ENCODE data around the gene TSC22D2. TPM values are rescaled to one million over a fixed set of nuclear protein-coding genes. Genes with fewer than 3 reads are reported as not detected.

TSC22D2 gene
- total and polyA plus RNA-seq, 2 experiments from 2014 or later = 11.5 to 27.5 TPM

DNA sequence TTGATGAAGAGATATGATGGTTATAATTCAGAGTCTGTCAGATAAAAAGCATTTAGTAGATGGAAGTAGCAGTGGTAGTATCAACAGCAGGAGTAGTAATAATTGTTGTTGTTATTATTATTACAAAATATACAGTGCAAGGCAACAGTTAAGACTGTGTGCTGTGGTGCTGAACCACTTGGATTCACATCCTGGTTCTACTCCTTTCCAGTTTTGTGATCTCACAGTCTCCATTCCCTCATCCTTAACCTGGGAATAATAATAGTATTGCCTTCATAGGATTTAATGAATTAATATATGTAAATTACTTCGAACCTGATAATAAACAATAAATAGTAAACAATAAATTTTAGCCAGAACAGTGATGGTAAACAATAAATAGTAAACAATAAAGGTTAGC lies 37.1 kb upstream of the TSC22D2 start:
- peak overlapping the region; percentile 91 for H3K4me2 ChIP-seq (ENCODE audit: unreplicated experiment)
- H4K20me1 ChIP-seq (ENCODE audit: insufficient read depth) = no peaks in the 10 kb centered on the region
- peak overlapping the region; percentile 67 for H2AFZ ChIP-seq
- H3K36me3 ChIP-seq (ENCODE audit: low read depth) = no peaks in the 10 kb centered on the region
- no peaks in the 10 kb centered on the region for H3K27me3 ChIP-seq (replicated peaks; ENCODE audit: insufficient read depth)
- H3K27ac ChIP-seq = peak overlapping the region; percentile 87
- WGBS, 2 experiments (ENCODE audit: low coverage in 1 of 2, low lambda C conversion rate in 2 of 2, missing lambda C conversion rate in 2 of 2) = 17 to 44% methylated on average over 1 of the region's 1 CpG
- H3K9me3 ChIP-seq (ENCODE audit: low read depth) = no peaks in the 10 kb centered on the region
- TF ChIP-seq EZH2phosphoT487 (IDR thresholded peaks at IDR 0.05; ENCODE audit: insufficient read depth, low read depth) (no peak), EZH2 (IDR thresholded peaks at IDR 0.05; ENCODE audit: insufficient read depth, poor library complexity, severe bottlenecking) (no peak)
- H3K9ac ChIP-seq = peak overlapping the region; percentile 75
- peaks cover 41% of the 10 kb centered on the region for H3F3A ChIP-seq (ENCODE audit: insufficient read depth)
- peaks cover 5% of the 10 kb centered on the region for H3K79me2 ChIP-seq (ENCODE audit: insufficient read depth)
- H3K9me2 ChIP-seq (ENCODE audit: insufficient read depth) = no peaks in the 10 kb centered on the region
- peak overlapping the region; percentile 77 for H3K4me3 ChIP-seq
- in situ Hi-C loops (cut with MboI) = no loop called here
- peak; percentile 58 for DNase-seq
- peaks cover 47% of the 10 kb centered on the region for H3K4me1 ChIP-seq (ENCODE audit: insufficient read depth)

DNA sequence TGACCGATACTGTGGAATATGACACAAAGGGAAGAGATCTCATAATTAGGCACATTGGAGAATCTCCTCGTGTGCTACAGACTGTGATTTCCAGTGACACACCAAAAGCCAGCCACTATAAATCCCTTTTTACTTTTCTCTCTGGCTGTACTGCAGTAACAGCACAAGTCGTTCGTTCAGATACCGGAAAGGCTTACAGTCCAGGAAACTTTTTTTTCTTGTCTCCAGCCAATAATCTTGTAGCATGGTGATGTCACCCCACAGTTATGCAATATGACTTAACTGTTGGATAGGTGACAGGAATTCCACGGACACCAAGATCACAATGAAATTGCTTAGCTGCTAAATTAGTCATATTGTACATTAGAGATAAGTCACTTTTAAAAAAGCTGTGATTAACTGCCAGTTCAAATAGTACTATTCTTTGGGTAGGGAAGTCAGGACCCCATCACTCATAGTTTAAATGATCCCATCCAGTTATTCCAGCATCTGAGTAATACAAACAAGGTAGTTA lies 36.3 kb upstream of the TSC22D2 start:
- in situ Hi-C loops (cut with MboI) = no loop called here
- Histone ChIP-seq H3F3A (ENCODE audit: insufficient read depth) (peaks cover 48% of the 10 kb centered on the region), H3K9me2 (ENCODE audit: insufficient read depth) (no peaks in the 10 kb centered on the region), H3K79me2 (ENCODE audit: insufficient read depth) (peaks cover 5% of the 10 kb centered on the region), H3K4me2 (ENCODE audit: unreplicated experiment) (peak overlapping the region; percentile 91), H2AFZ (peak overlapping the region; percentile 67), H3K9me3 (ENCODE audit: low read depth) (no peaks in the 10 kb centered on the region), H4K20me1 (ENCODE audit: insufficient read depth) (no peaks in the 10 kb centered on the region), H3K4me1 (ENCODE audit: insufficient read depth) (peaks cover 54% of the 10 kb centered on the region), H3K36me3 (ENCODE audit: low read depth) (no peaks in the 10 kb centered on the region), H3K27me3 (replicated peaks; ENCODE audit: insufficient read depth) (no peaks in the 10 kb centered on the region), H3K27ac (peak overlapping the region; percentile 87), H3K9ac (peak overlapping the region; percentile 75), H3K4me3 (peak overlapping the region; percentile 77)
- TF ChIP-seq EZH2phosphoT487 (IDR thresholded peaks at IDR 0.05; ENCODE audit: insufficient read depth, low read depth) = no peak
- TF ChIP-seq EZH2 (IDR thresholded peaks at IDR 0.05; ENCODE audit: insufficient read depth, poor library complexity, severe bottlenecking) = no peak
- DNase-seq = peak; percentile 98
- 0 to 1% methylated on average over 6 of the region's 6 CpGs for WGBS, 2 experiments (ENCODE audit: low coverage in 1 of 2, low lambda C conversion rate in 2 of 2, missing lambda C conversion rate in 2 of 2)

DNA sequence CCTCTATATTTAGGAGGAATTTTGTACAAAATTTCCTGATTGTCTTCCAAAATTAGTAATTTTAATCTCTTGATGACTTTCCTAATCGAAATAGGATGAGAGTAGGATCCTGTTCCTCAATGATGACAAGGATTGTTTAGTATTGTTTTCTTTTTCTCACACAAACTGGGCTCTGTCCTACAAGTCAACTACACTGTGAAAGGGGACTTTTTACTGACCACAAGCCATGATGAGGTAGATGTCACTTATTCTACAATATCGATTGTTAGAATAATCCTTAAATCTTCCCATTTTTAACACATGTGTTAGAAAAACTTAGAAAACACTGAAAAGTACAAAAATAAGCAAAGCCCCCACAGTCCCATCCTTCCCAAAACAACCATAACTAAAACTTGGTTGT lies 35.8 kb upstream of the TSC22D2 start:
- H3K9ac ChIP-seq = peak overlapping the region; percentile 75
- 28 to 29% methylated on average over 2 of the region's 2 CpGs for WGBS, 2 experiments (ENCODE audit: low coverage in 1 of 2, low lambda C conversion rate in 2 of 2, missing lambda C conversion rate in 2 of 2)

DNA sequence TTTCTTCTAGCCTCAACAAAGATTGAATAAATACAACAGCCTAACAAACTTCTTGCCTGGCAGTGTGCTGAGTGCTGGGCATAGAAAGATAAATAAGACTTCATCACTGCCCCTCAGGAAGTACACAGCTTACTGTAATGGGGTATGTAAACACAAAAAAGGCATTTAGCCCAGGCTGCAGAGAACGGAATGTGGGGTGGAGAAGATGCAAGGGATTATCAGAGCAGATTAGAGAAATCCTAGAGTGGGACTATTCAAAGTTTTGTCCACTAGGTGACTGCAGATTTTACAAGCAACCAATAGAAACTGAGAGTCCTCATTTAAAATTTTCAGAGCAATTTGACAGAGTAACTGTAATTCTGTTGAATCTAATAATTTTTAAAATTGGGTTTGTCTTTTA lies 35.4 kb upstream of the TSC22D2 start:
- peak overlapping the region; percentile 91 for H3K4me2 ChIP-seq (ENCODE audit: unreplicated experiment)
- peak overlapping the region; percentile 75; the same call in 1 of the 2 replicates for H3K9ac ChIP-seq
- peak overlapping the region; percentile 77; the same call in 1 of the 2 replicates for H3K4me3 ChIP-seq
- H3K9me2 ChIP-seq (ENCODE audit: insufficient read depth) = no peaks in the 10 kb centered on the region
- TF ChIP-seq EZH2phosphoT487 (IDR thresholded peaks at IDR 0.05; ENCODE audit: insufficient read depth, low read depth) = no peak
- TF ChIP-seq EZH2 (IDR thresholded peaks at IDR 0.05; ENCODE audit: insufficient read depth, poor library complexity, severe bottlenecking) = no peak
- no peak overlapping the region for H2AFZ ChIP-seq
- in situ Hi-C loops (cut with MboI) = no loop called here
- peak overlapping the region; percentile 87 for H3K27ac ChIP-seq
- peaks cover 5% of the 10 kb centered on the region for H3K79me2 ChIP-seq (ENCODE audit: insufficient read depth)
- H3K4me1 ChIP-seq (ENCODE audit: insufficient read depth) = peaks cover 54% of the 10 kb centered on the region
- H3K36me3 ChIP-seq (ENCODE audit: low read depth) = no peaks in the 10 kb centered on the region
- peak; percentile 39 for DNase-seq
- no peaks in the 10 kb centered on the region for H3K27me3 ChIP-seq (replicated peaks; ENCODE audit: insufficient read depth)
- H3F3A ChIP-seq (ENCODE audit: insufficient read depth) = peaks cover 48% of the 10 kb centered on the region
- H4K20me1 ChIP-seq (ENCODE audit: insufficient read depth) = no peaks in the 10 kb centered on the region
- no peaks in the 10 kb centered on the region for H3K9me3 ChIP-seq (ENCODE audit: low read depth)
- WGBS, 2 experiments (ENCODE audit: low coverage in 1 of 2, low lambda C conversion rate in 2 of 2, missing lambda C conversion rate in 2 of 2) = 67 to 70% methylated on average over 1 of the region's 1 CpG

More for the DNA sequence above, 35.8 kb upstream of the TSC22D2 start:
- in situ Hi-C loops (cut with MboI) = no loop called here
- H4K20me1 ChIP-seq (ENCODE audit: insufficient read depth) = no peaks in the 10 kb centered on the region
- H3K36me3 ChIP-seq (ENCODE audit: low read depth) = no peaks in the 10 kb centered on the region
- peak overlapping the region; percentile 91 for H3K4me2 ChIP-seq (ENCODE audit: unreplicated experiment)
- peaks cover 5% of the 10 kb centered on the region for H3K79me2 ChIP-seq (ENCODE audit: insufficient read depth)
- H3K27me3 ChIP-seq (replicated peaks; ENCODE audit: insufficient read depth) = no peaks in the 10 kb centered on the region
- H2AFZ ChIP-seq = no peak overlapping the region
- TF ChIP-seq EZH2phosphoT487 (IDR thresholded peaks at IDR 0.05; ENCODE audit: insufficient read depth, low read depth) (no peak), EZH2 (IDR thresholded peaks at IDR 0.05; ENCODE audit: insufficient read depth, poor library complexity, severe bottlenecking) (no peak)
- peaks cover 48% of the 10 kb centered on the region for H3F3A ChIP-seq (ENCODE audit: insufficient read depth)
- peak overlapping the region; percentile 87 for H3K27ac ChIP-seq
- peaks cover 54% of the 10 kb centered on the region for H3K4me1 ChIP-seq (ENCODE audit: insufficient read depth)
- H3K9me3 ChIP-seq (ENCODE audit: low read depth) = no peaks in the 10 kb centered on the region
- peak; percentile 22 for DNase-seq
- H3K4me3 ChIP-seq = peak overlapping the region; percentile 77
- no peaks in the 10 kb centered on the region for H3K9me2 ChIP-seq (ENCODE audit: insufficient read depth)

Data from GM23248 (cell line).